ENCODE results near the gene RNF17. TPM values are rescaled to one million over a fixed set of nuclear protein-coding genes. Genes with fewer than 3 reads are reported as not detected.

The RNF17 gene
- total and polyA plus RNA-seq, 2 of the 8 experiments (the other 6 are each of a cell fraction or from before 2014, with no cell fraction given) = not detected

- TF ChIP-seq CHD7 (IDR thresholded peaks at IDR 0.05; ENCODE audit: insufficient replicate concordance, low read length) (peak; percentile 33), TEAD4 (IDR thresholded peaks at IDR 0.05; ENCODE audit: low read depth, low read length) (0 out of 2 replicates have a peak, but pooled peaks have one; percentile 23), HDAC2 (IDR thresholded peaks at IDR 0.05; ENCODE audit: borderline replicate concordance in 1 of 2, low read depth in 2 of 2, low read length in 2 of 2) (peak in 1 of 2 experiments; percentile 52; a peak in 1 of 4 replicates), POU5F1 (IDR thresholded peaks at IDR 0.05; ENCODE audit: low read depth, low read length) (no peak), RBBP5 (IDR thresholded peaks at IDR 0.05; ENCODE audit: borderline replicate concordance, low read depth, low read length) (0 out of 2 replicates have a peak, but pooled peaks have one; percentile 24)
Observed at GRCh38 chr13:24716011-24716410, 48.0 kb upstream of the RNF17 start (continued).
